ENCODE data around the gene SLC25A22.

The SLC25A22 gene

DNA sequence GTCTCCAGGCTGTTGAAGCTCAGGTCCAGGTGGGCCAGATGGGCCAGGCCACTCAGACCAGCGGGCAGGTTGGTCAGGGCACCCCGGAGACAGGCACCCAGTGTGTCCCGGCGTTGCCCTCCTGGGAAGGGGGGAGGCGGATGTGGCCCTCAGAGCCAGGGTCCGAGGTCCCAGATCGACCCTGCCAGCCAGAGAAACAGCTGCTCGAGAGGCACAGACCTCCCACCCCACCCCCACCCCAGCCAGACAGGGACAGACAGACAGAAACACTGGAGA, 5.3 kb upstream of the SLC25A22 start:
- no peak for DNase-seq (ENCODE audit: low spot score)

DNA sequence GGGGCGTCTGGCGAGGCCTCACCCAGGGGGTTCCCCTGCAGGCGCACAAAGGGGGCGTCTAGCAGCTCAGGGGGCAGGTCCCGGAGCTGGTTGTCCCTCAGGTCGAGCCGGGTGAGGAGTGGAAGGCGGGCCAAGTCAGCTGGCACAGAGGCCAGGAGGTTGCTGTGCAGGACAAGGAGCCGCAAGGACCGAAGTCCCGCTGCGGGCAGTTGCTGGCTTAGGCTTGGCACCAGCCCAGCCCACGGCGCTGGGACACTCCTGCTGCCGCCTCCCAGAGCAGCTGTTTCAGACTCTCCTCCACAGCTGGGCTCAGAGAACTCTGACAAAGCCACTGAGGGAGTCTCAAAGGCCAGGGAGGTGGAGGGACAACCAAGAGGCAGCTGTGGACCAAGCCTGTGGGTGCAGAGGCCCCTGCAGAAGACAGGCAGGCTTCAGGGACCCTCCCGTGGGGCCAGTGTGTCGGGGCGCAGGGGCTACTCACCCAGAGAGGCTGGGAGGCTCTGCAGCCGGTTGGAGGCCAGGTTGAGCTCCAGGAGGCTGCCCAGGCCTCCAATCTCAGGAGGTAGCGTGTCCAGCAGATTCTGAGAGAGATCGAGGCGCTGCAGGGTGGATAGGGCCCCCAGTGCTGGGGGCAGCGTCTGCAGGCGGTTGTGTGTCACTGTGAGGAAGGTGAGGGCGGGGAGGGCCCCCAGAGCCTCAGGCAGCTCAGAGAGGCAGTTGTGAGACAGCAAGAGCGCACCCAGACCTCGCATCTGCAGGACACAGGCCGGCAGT, 4.8 kb upstream of the SLC25A22 start:
- no peak for DNase-seq (ENCODE audit: low spot score)

GRCh38 chr11:802018-802617, 4.0 kb upstream of the SLC25A22 start:
- no peak for DNase-seq (ENCODE audit: low spot score)

DNA sequence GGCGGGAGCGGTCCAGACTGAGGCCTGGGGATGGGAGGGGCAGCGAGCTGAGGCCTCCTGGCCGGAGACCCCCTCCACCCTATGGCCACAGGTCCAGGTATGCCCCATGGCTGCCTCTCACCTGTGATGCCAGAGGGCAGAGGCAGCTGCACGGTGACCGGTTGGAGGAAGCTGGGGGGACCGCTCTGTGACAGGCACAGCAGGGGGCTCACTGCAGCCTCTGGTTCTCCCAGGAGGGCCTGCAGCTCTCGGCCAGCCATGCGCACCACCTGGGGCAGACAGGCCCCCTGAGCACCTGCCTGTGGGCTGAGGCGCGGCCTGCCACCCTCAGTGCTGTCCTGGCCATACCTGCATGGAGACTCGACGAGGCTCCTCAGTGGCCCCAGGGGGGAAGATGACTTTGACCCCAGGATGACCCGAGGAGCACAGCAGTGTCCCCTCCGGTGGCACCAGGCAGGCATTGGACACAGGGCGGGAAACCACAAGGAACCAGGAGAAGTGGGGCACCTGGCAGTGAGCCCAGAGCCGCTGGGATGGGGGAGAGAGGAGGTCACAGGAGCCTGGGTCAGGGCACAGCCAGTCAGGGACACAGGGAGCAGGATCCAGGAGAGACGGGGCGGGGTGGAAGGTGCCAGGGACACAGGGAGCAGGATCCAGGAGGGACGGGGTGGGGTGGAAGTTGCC, 3.2 kb upstream of the SLC25A22 start:
- DNase-seq (ENCODE audit: low spot score) = no peak

GRCh38 chr11:800473-800872, 2.4 kb upstream of the SLC25A22 start:
- no peak for DNase-seq (ENCODE audit: low spot score)

- no peak for DNase-seq (ENCODE audit: low spot score)
Measured at GRCh38 chr11:799641-800316, 1.7 kb upstream of the SLC25A22 start.

DNA sequence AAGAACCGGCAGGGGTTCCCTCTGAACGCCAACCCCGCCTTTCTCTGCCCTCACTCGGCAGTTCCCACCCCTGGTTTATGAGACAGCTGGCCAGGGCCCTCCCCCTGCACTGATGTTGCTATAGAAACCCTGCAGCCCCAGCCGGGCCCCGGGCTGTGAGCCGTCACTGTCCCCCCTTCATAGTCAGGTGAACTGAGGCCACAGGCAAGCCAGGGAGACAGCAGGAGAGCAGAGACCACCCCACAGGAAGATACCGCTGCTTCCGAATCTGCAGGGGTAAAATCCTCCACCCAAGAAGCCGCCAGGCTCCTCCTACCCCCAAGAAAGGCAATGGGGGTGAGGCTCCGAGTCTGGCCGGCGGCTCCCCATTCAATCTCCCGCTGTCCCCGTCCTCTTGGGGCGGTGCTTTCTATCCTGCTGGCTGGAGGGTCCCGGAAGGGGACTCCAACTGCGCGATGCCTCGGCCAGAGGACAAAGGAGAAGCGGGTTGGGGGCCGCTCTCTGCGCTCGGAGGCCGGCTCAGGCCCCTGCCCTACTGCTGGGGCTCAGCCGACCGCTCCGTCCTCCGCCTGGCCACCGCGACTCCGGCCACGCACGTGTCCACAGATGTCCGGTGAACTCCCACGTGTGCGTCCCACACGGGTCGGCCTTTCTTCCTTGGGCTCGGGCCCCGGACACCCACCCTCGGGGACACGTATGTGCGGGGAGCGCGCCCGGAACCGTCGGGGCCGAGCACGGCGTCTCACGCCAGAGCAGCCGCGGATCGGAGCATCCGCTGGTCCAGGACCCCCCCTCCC, 587 bp downstream of the SLC25A22 start:
- peak; percentile 81 for DNase-seq (ENCODE audit: low spot score)

GRCh38 chr11:796565-797295, 1.4 kb downstream of the SLC25A22 start:
- DNase-seq (ENCODE audit: low spot score) = no peak

DNA sequence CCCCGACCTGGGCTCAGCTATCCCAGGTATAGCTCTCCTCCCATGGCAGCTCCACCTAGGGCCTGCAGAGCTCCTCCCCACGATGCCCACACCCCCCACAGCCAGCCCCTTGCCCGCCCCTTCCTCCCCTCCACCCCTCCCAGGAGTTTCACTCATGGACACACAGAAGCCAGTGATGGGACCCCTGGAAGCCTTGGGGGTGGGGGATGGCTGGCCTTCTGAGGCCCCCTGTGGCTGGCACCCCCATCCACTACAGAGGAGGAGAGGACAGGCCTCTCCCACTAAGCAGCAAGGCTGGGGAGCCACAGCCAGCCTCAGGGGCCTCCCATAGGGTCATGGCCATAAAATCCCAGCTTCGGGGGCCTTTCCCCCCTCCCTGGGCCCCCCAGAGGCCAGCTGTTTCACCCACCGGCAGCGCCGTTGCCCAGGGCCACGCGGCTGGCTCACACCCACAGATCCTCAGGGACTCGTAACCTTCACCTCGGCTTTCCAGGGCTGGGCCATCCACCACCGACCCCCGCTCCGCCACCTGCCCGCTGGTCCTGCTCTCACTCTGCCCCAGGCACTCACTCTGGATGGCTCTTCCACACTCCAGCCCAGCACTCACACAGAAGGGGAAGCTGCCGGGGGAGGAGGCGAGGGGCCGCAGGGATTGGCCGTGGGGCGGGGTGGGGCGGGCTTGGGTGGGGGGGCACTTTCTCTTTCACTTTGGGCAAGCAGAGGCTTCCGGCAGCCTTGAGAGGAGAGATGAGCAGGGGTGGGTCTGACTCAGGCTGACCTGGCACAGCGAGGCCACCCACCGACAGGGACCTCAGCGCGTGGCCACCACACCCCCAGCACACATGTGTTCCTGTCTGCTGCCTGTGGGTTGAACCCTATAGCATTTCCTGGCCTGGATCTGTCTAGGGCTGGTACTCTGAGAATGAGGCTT, 2.2 kb downstream of the SLC25A22 start:
- peak; percentile 82 for DNase-seq (ENCODE audit: low spot score)

DNA sequence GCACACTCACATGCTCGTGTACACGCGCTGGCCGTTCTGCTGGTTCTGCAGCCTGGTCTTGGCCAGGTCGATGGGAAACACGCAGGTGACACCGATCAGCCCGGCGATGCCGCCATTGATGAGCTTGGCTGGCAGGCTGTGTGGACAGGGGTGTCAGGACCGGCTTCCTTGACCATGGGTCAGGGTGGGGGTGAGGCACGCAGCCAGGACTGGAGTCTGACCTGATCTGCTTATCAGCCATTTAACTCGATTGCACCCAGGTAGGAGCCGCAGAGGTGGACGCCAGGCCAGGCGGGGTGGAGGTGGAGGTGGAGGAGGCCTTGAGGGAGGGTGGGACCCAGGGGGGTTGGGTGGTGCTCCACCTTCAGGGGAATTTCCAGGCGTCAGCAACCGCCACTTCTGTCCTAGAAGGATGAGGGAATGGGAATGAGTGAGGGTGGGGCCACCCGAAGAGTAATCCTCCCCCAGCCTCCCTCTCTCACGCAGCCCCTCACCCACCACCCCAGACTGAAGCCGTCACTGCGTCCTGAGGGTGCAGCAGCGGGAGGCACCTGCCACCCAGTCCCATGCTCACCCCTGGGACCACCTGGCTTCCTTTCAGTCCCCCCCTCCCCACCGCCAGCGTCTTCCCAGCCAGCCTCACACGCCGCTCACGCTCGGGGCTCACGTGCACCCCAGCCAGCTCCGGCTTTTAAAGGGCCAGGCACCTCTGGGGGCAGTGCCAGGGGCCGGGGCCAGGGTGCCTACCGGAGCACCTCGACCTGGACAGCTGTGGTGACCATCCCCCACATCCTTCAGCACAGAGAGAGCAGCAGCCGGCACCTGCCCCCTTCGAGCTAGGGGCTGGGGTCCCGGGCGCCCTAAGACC, 3.1 kb downstream of the SLC25A22 start:
- no peak for DNase-seq (ENCODE audit: low spot score)

- no peak for DNase-seq (ENCODE audit: low spot score)
Measured at GRCh38 chr11:794013-794765, 3.9 kb downstream of the SLC25A22 start.

DNA sequence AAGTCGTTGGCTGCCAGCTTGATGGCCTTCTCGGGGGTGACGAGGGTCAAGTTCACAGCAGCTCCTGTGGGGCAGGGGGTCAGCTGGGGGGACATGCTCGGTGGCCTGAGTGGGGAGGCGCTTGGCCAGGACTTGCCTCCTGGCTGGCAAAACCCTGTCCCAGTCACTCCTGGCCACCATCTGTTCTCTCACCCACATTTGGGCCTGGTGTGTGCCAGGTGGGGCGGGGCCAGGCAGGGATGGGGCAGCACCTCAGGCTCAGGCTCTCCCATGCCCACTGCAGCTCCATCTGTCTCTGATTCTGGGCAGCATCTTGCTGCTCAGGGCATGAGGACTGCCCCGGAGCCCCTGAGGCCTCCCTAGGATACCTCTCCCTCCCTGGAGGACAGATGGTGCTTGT, 4.5 kb downstream of the SLC25A22 start:
- DNase-seq (ENCODE audit: low spot score) = no peak

GRCh38 chr11:792873-793272, 5.2 kb downstream of the SLC25A22 start:
- no peak for DNase-seq (ENCODE audit: low spot score)

- no peak for DNase-seq (ENCODE audit: low spot score)
Measured at GRCh38 chr11:792535-792821, 5.6 kb downstream of the SLC25A22 start.

GRCh38 chr11:791658-792534, 6.2 kb downstream of the SLC25A22 start:
- DNase-seq (ENCODE audit: low spot score) = no peak

- no peak for DNase-seq (ENCODE audit: low spot score)
Measured at GRCh38 chr11:790721-791564, 7.1 kb downstream of the SLC25A22 start.

- peak; percentile 31 for DNase-seq (ENCODE audit: low spot score)
Measured at GRCh38 chr11:789943-790342, 8.1 kb downstream of the SLC25A22 start, which contains the start of gene CEND1. TSS of gene CEND1 (minus strand) at chr11:790090. CDS start at chr11:788576, 1,514 bp downstream.

Measured in CD4-positive, alpha-beta T cell treated with Interleukin-15 for 4 hours (primary cell).